Smooth muscle cell of the brain vasculature (primary cell): Measurements from ENCODE around the gene APOL3.
"Not testable (repeated sequence)": the region's sequence is repeated elsewhere in the genome, so short reads cannot be mapped to it uniquely, and the experiment has no call there.

Source experiments
- DNase-seq: peaks from one replicate; pipeline ENCODE4 v3.0.0-alpha.2; 2012; ENCODE audit warnings: low read depth, low spot score

The APOL3 gene

DNA sequence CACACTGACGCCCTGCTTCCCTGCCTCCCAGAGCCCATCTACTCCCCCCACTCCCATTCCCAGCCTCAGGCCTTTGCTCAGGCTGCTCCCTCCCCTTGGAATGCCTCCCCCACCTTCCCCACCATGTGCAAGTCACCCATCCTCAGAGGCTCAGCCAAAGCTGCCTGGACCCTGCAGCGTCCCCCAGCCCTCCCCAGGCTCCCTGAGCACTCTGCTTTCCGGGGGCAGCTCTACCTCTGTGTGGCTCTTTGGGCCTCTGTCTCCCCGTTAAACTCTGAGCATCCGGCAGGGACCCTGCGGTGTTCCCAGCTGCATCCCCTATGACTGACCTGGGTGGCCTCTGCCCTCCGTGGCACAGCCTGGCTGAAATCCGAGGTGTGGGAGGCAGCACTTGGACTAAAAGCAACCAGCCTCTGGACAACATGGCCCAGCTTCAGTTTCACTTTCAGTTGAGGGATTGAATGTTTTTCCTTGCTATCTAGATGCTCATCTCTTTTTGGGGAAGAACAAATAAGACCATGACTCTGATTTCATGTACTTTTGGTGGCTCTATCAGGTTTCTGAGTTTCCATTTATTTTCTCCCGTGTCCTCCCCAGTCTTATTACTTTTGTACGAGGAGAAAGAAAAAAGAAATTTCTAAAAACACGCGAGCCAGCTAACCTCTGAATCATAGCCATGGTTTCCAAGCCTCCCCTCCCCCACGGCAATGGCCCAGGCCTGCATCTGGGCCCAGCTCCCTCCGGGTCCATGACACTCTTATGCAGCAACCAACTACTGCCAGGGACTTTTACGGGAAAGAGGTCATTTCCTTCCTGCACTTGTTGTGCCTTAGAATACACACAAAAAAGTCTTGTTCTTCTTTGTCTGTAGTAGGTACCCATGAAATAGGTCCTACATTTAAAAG, 3.8 kb downstream of the APOL3 start:
- peak; percentile 55 for DNase-seq

DNA sequence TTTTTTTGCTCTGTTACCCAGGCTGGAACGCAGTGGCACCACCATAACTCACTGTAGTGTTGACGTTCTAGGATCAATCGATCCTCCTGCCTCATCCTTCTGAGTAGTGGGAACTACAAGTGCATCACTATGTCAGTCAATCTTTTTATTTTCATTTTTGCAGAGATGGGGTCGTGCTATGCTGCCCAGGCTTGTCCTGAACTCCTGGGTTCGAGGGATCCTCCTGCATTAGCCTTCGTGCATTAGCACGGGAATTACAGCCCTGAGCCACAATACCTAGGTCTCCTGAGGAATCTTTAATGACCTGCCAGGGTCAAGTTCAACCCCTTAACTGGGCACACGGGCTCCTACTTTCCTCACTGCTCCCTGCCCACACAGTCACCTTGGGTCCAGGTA, 4.4 kb downstream of the APOL3 start:
- no peak for DNase-seq

DNA sequence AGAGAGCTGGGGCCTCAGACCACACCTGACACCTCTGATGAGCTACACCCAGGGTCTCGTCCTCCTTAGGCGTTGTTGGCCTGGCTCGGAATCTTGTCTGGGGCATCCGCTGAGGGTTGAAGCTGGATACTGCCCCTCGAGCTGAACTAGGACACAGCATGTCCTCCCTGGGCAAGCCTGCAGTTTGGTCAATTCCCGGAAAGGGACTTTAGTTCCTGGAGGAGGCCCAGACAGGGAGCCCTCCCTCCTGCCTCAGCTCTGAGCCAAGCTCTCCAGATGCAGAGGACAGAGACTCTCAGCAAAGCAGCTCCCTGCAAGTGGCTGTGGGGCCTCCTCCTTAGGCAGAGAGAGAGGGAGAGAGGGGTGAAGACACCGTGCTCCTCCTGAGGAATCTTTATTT, 4.9 kb downstream of the APOL3 start:
- DNase-seq = no peak

DNA sequence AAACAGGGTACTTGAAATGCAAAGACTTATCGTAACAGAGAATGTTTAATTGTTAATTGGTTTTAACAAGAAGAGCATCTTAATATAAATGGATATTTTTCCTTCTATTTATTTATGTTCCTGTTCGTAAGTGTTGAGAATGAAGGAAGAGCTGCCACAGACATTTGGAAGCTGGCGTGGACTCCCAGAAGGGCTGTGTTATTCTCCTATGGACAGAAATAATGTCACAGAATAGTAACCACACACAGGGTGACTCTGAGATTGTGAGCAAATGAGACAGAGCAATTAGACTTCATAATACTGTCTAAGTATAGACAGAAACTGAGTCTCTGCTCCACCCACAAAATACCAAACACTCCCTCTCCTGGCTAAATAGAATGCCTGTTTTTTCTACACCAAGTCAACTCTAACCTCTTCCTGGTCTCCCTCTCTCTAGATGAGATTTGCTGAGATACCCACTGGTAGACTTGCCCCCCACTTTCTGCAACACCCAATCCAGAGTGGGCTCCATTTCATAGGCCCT, 6.1 kb downstream of the APOL3 start:
- DNase-seq = no peak

DNA sequence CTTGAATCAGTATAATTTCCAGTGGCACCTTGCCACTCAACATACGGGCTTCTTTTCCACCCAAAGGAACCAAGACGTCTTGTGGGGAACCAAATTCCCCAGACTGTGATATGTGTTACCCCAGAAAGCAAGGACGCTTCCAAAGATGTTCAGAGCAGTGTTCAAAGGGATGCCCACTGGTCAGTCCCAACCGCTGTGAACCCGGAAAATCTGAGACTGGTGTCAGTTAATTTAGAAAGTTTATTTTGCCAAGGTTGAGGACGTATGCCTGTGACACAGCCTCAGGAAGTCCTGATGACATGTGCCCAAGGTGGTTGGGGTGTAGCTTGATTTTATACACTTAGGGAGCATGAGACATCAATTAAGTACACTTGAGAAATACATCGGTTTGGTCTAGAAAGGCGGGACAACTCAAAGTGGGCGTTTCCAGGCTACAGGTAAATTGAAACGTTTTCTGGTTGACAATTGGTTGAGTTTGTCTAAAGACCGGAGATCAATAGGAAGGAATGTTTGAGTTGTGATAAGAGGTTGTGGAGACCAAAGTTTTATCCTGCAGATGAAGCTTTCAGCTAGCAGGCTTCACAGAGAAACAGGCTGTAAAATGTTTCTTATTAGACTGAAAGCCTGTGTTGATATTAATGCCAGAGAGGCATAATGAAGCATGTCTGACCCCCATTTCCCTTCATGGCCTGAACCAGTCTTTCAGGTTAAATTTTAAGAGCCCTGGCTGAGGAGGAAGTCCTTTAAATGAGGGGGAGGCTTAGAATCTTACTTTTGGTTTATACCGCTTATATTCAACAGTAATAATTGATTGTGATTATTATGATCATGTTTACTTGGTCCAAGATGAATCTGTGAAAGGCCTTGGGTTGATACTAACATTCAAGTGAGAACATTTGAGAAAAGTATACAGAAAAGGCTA, 6.8 kb downstream of the APOL3 start:
- no peak for DNase-seq

DNA sequence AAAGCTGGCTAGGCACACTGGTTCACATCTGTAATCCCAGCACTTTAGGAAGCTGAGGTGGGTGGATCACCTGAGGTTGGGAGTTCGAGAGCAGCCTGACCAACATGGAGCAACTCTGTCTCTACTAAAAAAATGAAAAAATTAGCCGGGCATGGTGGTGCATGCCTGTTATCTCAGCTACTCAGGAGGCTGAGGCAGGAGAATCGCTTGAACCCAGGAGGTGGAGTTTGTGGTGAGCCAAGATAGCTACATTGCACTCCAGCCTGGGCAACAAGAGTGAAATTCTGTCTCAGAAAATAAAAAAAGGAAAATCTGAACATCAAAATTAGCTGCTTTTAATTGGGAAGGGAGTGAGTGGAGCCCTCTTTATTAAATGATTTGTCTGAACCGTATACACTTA, 7.7 kb downstream of the APOL3 start:
- not testable (repeated sequence) for DNase-seq

DNA sequence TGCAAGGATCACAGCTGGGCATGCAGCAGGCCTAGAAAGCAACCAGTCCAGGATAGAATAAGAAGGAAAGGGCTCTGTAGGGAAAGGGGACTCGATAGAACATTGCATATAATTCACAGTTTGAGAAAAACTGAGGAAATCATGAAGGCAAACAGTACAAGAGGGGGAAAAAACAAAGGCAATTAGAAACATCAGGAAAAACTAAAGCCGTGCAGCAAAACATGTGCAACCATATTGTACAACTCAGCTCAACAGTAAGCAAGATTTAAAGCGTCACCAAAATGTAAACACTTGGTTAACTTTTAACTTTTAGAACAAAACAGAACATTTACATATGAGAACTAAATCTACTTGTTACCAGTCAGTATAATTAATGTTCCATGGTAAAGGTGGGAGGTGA, 8.5 kb downstream of the APOL3 start:
- no peak for DNase-seq

DNA sequence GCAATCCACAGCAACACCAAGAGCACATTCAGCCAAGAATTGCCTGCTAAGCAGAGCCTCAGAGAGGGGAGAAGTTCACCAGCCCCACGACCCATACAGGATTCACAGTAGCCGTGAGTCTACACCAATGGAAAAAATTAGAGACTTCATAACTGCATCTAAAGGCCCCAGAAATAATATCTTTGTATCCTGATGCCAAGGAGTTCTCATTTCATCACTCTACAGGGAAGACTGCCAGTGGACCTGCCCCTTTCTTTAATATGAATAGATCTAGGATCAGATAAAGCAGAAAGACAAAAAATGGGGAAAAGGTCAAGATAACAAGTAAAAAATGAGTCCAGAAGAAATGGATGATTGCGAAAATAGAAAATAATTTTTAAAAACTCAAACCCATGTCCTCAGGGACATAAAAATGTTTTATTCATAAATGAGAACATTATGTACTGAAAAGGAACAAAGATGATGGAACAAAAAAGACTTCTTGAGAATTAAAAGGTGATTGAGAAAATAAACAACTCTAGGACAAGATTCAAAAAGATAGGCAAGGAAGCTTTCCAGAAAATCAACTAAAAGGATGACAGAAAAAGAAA, 9.5 kb downstream of the APOL3 start:
- no peak for DNase-seq

DNA sequence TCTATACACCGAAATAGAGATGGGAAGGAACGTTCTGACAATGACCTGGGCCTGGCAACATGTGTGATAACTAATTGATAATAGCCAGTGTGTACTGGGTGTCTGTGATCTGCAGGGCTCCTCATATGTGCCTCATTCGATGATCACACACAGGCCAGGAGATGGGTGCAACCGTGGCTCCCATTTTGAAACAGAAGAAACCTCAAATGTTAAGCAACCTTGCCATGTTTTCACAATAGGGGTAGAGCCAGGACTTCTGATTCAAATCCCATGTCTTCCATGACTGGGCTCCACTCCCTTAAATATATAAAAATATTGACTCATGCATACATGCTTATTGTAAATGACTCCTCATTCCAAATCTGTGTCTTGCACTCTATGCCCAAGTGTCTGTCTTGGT, 11.1 kb downstream of the APOL3 start:
- no peak for DNase-seq

DNA sequence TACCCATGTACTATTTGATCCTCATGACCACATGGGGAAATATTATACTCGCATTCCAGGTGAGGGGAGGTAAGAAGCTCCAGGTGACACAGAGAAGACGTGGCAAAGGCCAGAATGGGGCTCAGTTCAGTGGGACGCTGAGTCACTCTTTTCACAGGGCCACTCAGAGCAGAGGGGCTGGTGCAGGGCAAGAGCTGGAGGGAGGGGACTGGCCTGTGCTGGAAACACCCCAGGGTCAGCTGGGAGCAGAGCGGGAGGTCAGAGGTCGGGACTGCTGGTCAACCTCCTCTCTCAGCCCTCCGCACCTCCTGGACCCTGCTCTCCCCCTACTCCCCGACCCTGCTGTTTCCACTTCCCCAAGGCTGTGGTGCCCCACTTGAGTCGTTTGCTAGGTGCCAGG, 12.1 kb downstream of the APOL3 start:
- DNase-seq = no peak

DNA sequence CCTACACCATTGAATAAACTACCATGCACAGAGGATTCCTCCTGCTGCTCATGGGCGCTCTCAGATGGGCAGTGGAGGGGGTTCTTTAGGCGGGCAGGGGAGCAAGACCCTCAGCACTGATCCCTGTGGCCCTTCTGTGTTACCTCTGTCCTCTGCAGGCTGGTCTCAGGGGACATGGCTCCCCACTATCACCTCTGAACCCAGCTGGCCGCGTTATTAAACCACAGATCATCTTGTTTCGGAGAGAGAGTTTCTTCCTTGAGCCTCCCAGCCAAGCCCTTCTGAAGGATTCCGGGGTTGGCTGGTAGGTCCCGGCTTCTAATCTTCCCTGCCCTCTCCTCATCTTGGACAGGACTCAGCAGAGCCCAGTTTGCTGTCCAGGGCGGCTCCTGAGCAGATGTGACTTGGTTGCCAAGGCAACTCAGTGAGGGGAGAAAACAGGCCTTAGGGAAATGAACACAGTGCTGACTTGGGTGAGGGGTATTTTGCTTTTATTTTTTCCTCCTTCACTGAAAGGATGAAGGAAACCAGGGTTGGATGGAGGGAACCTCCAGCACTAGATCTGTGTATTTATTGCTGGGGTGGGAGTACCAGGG, 13.3 kb downstream of the APOL3 start:
- no peak for DNase-seq

DNA sequence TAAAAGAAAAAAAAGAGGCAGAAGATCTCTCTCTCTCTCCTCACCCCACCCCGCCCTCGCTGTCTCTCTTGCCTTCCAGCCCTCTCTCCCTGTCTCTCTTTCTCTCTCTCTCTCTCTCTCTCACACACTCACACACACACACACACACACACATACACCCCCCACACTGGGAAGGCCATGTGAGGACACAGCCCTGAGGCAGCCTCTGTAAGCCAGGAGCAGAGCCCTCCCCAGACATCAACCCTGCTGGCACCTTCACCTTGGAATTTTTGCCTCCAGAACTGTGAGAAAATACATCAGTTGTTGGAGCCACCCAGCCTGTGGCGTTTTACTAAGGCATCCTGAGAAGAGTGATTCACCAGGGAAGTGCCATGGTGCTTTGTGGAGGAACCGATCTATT, 14.7 kb downstream of the APOL3 start:
- no peak for DNase-seq

DNA sequence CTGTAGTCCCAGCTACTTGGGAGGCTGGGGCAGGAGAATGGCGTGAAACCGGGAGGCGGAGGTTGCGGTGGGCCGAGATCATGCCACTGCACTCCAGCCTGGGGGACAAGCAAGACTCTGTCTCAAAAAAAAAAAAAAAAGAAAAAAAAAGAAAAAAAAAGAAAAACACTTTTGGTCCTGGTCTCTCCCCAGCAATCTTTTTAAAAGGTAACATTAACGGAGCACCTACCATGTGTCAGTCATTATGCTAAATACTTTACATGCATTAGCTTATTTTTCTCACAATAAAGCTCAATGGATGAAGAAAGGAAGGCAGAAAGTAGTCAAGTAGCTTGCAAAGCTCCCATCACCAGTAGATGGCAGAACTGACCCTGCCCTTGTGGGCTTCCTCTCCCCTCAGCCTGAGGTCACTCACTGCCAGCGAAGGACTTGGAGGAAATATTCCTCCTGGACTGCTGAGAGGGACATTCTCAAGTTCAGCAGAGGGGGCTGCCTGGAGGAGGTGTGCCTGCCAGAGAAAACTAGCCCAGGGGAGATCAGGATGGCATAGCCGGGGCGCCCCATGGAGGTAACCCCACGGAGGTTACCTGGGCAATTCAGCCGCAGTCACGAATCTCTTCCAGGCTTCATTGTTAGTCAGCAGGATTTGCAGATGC, 15.5 kb downstream of the APOL3 start:
- DNase-seq = peak; percentile 45

DNA sequence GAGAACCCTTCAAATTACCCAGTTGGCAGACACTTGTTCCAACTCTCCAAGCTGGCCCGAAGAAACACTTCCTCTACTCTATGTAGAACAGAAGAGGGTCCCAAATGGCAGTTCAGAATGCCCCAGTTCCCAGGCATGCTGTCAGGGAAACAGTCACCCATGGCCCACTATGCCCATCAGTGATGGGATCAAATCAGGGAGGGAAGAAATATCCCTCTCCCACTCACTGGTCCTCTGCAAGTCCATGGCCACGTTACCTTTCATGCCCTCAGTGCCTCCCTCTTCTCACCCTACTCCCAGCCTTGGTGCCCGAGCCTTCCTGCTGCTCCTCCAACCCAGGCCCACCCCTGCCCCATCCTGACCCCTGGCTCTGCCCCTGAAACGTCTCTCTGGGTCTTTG, 16.6 kb downstream of the APOL3 start:
- no peak for DNase-seq

DNA sequence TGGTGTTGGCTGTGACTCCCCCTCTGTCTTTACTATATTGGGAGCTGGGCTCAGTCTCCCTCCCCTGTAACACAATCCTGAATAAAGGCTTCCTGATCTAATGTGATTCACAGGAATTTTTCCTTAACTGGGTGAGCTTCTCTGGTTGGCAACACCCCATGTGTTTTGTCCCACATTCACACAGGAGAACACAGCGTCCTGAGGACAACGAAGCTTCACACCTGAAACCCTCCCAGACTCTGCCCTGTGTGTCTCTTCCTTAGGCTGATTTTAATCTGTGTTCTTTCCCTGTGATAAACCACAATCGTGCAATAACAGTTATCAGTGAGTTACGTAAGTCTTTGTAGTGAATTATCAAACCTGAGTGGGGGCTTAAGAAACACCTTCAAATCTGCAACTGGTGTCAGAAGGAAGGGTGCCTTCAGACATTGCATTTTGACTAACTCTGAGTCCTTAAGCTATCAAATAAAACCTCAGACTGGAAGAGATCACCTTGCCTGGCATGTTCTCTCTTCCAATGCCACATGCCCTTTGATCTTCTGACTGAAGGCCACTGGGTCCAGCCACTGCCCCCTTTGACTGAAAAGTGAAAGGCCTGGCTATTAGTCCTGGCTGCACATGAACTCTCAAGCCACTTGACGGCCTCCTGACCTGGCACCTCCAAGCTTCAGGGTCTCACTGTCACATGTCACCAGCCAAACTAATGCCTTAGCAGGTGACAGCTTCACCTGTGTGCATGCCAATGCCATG, 17.3 kb downstream of the APOL3 start:
- no peak for DNase-seq

DNA sequence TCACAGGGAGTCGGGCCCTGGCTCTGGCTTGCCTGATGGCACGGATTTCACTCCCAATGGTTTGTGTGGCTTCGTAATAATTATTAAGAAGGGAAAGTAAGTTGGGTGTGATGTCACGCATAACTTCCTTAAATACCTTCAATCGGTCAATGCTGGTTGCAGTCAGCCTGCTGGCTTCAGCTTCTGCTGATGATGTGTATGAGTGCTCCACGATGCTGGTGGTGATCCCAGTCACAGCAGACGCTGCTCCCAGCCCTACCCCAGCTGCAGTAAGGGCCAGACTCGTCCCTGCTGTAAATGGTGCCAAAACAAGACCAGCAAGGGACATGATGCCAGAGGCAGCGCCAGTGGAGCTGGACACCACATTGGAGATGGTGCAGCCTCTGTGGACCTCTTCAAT, 19.1 kb downstream of the APOL3 start:
- no peak for DNase-seq

DNA sequence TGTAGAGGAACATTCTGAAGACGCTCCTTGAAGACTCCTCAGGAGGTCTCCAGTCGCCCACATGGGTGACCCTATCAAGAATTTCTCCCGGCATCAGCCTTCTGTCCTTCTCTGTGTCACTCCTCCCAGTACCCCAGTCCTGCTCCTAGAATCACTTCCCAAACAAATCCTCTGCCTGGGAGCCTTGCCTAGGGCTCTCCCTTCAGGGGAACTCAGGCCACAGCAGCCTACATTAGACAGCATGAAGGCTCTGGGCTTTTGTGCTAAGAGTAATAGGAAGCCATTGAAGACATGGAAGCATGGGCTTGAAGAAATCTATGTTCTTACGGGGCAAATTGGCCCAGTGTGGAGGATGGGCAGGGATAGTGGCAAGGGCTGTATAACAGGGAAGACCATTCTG, 21.8 kb downstream of the APOL3 start:
- DNase-seq = not testable (repeated sequence)

DNA sequence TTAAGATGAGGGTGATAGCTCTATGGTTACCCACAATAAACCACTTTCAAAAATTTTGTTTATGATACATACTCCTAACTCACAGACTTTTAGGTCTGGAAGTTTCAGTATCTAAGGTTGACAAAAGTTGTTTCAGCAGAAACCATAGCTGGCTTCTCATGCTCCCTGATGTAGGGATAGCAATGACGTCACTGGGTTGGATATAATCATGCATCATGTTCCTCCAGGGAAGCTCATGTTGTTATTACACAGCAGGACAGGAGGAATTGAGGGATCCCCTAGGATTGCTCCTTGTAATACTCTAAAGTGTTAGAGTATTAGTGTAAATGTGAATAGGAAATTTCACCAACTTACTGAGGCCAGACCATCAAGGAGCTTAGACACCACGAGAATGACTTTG, 23.6 kb downstream of the APOL3 start:
- no peak for DNase-seq

DNA sequence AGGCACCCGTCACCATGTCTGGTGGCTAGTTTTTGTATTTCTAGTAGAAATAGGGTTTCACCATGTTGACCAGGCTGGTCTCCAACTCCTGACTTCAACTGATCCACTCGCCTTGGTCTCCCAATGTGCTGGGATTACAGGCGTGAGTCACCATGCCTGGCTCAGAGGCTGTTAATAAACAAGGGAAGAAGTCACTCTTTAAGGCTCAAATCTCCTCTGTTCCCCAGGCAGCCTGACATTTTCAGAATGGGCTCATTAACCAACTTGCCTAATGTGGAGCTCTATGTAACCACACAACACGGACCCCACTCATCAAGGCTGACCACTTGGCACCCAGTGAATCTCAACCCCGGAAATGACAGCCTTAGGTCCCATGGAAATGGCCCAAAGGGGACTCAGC, 24.1 kb downstream of the APOL3 start:
- DNase-seq = no peak

DNA sequence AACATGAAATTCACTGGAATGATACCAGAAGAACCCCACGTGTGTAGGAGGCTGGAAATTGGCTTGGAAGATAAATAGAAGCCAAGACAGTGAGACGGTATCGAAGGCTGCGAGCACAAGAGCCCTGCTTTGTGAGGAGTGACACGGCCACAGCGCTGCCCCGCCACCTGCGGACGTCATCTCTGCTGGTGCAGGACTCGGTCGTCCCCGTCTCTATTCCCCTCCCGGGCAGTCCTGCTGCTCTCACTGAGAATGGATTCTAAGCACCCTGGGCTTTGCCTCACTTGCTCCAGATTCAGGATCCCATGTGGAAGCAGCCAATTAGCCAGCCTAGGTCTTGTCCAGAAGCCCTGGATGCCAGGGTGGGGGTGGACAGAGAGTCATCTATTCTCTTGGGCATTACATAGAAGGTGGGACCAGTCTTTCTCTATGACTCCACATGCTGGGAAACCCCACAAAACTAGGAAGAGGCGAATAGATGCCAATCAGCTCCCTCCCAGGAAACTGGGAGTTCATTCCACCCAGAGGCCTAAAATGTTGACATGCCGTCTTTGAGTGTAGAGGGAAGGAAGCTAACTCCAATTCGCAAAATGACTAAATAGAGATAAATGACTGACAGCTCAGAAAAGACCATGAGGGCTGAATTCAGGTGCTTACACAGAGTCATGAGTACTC, 25.1 kb downstream of the APOL3 start:
- DNase-seq = no peak
